SK-N-DZ (cell line): Measurements from ENCODE around the gene APIP.

Source experiments
- DNase-seq: peaks from one replicate; pipeline ENCODE4 v3.0.0-alpha.2; 2015; ENCODE audit warnings: low spot score

Gene APIP

GRCh38 chr11:34890089-34890488, 26.1 kb downstream of the APIP start:
- DNase-seq, result no peak

DNA sequence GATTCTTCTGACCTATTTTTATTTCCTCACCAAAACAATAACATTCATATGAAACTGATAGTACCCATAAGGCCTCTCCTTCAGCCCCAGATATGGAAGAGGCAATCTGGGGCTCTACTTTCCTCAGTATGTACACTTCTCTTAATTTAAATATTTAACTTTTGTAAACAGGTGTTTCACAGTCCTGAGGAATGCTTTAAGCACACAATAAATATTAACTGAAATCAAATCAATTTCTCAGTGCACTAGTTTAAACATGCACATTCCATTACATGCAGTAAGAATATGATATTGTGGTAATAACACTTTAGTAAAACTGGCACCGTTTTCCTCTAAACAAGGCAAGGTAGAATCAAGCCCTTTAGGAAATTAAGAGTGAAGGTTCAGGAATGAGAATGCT, 28.9 kb downstream of the APIP start:
- no peak for DNase-seq

- no peak for DNase-seq
Measured at GRCh38 chr11:34886609-34887008, 29.6 kb downstream of the APIP start.

DNA sequence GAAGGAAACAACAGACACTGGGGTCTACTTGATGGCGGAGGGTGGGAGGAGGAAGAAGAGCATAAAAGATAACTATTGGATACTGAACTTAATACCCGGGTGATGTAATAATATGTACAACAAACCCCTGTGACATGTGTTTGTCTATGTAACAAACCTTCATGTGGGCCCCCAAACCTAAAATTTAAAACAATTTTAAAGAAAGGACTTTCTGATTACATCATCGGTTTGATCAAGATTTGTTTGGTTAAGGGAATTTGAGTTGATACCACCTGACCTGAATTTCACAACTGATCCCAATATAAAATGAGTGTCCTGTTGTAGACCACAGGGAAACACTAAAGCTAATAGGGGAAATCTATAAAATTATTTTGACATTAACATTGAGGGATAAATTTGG, 34.3 kb downstream of the APIP start:
- DNase-seq, result no peak

- no peak for DNase-seq
Measured at GRCh38 chr11:34877375-34877975, 38.7 kb downstream of the APIP start.

DNA sequence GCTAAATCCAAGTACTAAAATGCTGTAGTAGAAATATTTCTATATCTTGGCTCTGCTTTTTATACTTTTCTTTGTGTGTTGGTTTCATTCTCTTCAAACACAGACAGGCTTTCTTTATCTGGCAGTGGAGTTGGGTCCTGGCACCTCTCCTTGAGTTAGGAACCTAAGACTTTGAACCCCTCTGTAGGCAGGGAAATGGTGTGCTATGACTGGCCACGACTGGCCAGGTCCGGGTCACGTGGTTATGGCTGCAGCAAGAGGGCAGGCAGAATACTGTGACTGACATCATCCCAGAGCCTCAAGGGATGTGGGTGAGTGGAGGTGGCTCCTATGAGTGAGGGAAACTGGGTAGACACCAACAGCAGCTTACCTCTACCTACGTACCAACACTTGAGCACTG, 42.0 kb downstream of the APIP start:
- no peak for DNase-seq

DNA sequence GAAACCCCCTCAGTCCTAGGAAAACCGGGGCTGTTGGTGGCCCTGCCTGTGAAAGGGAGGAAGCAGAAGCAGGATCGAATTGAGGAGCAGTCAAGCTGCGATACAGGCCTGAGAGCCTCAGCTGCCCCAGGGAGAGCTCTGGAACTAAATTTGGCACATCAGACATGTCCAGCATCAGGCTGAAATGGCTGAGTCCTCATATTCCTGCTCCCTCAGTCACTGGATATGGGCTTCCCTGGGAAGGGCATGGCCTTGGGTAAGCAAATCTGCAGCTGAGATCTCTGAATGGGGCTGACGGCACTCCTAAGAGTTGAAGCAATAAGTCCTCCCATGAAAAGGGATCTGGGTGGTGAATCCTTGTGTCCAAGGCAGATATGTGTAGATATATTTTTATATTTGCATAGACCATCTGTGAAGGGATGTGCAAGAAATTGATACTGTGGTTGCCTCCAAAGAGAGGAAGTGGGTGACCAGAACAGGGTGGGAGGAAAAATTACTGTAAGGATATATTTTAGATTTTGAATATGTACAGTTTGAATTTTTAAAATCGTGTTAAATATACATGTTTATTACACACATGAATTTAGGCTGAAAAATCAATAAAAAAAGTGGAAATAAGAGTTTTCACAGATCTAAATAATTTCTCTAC, 45.5 kb downstream of the APIP start:
- DNase-seq, result no peak

- DNase-seq, result no peak
Measured at GRCh38 chr11:34869425-34869824, 46.8 kb downstream of the APIP start.

DNA sequence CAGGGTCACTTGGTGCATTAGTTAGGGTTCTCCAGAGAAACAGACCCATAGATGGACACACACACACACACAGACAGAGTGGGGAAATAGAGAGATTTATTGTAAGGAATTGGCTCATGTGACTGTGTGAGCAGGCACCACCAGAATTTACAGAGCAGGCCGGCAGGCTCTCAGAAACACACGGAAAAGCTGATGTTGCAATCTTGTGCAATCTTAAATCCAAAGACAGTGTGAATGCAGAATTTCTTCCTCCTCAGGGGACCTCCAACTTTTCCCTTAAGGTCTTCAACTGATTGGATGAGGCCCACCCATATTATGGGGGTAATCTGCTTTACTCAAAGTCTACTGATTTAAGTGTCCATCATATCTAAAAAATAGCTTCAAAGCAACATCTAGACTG, 49.8 kb downstream of the APIP start:
- no peak for DNase-seq

DNA sequence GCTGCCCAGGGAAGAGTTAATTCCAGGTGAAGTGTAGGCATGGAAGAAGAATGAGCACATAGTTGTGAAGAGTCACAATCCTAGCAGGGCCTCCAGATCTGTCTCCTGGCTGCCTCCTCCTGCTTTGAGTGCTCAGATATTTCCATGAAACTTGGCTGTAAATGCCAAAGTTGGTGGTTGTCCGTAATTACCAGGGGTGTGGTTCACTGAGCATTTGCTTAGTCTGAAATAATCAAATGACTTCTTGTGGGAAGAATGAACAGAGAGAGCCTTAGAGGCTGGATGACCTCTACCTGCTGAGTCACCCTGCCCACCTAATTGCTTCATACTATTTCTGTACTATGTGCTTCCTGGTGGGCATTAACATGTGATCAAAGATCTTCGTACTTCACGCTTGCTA, 50.9 kb downstream of the APIP start:
- DNase-seq, result no peak

DNA sequence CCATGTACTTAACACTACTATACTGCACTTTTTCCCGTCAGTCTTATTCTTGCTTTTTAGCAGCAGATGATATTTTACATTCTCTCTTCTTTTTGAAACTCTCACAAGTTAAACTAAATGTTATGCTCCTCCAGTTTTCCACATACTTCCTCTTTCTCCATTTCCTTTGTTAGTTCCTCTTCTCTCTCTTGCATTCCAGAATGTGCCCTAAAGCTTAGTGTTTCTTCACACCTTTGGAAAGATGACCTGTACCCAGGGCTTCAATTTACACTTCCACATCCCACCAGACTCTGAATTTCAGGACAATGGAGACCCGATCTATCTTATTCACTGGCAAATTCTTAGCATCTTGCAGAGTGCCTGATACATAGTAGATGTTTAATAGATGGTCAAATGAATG, 51.8 kb downstream of the APIP start:
- DNase-seq, result no peak

GRCh38 chr11:34863048-34863447, 53.1 kb downstream of the APIP start:
- DNase-seq, result no peak

- no peak for DNase-seq
Measured at GRCh38 chr11:34860518-34860917, 55.7 kb downstream of the APIP start.

DNA sequence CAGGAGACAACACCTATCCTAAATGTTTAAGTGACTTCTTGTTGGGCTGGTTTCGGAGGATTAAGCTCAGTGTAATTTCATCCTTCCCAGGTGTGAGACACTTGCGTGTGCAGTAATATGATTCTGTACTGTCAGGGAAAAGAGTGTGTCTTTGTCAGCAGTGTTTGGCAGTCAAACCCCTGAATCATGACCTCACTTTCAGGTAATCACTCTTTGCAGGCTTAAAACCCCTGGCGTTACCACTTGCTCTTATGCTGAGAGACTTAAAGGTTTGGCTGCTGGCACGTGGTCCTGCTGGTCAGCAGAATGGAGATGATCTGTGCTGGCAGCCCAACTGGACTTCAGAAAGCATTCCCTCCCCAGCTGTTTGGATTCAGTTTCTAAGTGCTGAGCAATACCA, 56.1 kb downstream of the APIP start:
- DNase-seq, result no peak

DNA sequence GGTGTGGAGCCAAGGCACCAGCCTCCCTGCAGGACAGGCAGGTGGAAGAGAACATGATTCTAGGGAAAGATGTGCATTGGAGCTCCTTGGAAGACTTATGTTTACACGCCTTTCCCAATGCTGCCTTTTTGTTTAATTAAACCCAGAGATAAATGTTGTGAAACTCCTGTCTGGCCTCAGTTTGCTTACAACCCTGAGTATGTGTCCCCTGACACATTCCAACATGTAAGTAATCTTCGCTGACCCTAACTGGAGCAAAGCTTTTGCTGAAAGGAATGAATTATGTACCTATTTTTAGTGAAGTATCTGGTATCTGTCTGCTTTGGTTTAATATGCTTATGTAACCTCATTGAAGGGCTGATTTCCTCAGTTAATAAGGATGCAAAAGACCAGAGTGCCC, 56.7 kb downstream of the APIP start:
- no peak for DNase-seq

GRCh38 chr11:34857463-34857862, 58.7 kb downstream of the APIP start:
- DNase-seq, result no peak

DNA sequence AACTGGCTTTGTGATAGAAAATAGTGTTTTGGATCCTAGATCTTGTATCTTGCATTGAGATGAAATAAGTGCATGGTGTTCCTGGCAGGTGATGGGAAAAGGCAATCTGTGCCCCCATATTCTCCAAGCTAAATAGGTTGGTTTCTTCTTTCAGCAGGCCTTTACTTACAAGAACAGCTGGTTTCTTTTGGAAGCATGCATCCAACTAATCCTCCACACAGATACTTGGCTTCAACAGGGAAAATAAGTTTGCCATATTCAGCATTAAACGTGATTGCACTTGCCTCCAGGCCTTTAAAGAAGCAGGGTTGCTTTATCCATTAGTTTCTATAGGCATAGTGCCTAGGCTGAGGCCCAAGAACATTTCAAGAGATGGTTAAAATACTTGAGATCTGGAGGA, 59.9 kb downstream of the APIP start:
- DNase-seq, result no peak

DNA sequence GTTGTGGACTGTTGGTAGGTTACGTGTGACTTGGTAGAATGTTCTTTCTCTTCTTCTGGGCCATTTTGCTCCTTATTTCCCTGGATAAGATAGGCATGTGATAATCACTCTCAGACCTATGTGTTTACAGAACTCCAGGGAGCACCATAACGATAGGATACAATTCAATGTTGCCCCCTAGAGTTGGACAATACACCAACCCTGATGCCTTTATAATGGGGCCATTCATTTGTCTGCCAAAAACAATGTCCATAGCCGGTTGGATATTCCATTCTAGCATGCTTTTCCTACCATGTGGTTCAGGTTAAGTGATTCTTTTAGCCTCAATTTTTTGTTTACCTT, 60.5 kb downstream of the APIP start:
- DNase-seq, result no peak

- DNase-seq, result no peak
Measured at GRCh38 chr11:34855021-34855753, 61.0 kb downstream of the APIP start.

DNA sequence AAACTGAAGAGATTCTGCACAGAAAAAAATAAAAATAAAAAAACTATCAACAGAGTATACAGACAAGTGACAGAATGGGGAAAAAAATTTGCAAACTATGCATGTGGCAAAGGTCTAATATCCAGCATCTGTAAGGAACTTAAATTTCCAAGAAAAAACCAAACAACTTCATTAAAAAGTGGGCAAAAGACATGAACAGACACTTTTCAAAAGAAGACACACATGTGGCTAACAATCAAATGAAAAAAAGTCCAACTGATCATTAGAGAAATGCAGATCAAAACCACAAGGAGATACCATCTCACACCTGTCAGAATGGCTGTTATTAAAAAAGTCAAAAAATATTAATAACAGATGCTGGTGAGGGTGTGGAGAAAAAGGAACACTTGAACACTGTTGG, 64.3 kb downstream of the APIP start:
- DNase-seq, result no peak

- no peak for DNase-seq
Measured at GRCh38 chr11:34850334-34850733, 65.8 kb downstream of the APIP start.

DNA sequence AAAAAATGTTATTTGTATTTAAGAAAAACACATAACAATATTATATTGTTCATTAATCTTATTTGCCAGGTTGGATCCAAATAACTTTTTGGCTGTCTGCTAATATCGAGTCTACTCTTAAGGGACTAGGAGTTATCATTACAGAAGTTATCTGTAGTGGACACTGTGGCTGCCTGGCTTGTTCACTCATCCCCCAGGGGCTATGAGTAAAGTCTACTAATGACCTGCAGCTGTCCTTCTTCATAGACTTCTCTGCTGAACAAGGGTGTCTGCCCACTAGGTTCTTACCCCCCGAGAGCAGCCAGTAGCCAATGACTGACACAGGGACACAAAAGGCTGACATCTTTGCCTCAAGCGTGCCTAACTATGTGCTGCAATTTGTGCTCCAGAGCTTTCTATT, 69.7 kb downstream of the APIP start:
- DNase-seq, result no peak

DNA sequence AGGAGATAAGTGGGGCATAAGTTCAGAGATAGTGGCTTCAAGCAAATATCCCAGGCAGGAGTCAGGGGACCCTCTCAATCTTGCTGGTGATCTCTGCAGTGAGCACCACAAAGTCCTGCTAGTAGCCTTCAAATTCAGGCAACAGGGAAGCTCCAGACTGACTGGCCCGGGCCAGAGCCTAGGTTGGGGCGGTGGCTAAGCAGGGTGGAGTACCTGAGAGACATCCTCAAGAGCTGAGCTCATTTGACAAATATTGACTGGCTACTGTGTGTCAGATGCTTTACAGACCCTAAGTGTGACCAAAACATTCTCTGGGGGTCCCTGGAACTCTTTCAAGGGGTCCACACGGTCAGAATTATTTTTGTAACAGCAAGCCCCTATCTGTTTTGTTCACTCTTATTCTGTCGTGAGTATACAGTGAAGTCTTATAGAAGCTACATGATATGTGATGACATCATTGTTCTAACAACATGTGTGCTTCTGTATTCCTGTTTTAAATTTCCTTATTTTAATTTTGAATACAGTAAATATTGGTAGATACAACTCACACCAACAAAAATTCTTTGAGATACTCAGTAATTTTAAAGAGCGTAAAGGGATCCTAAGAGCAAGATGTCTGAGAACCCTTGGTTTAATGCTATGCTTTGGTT, 71.6 kb downstream of the APIP start:
- no peak for DNase-seq
